ENCODE measurements around the gene SETD7.
"Not testable (repeated sequence)": the region's sequence is repeated elsewhere in the genome, so short reads cannot be mapped to it uniquely, and the experiment has no call there.

Gene SETD7

DNA sequence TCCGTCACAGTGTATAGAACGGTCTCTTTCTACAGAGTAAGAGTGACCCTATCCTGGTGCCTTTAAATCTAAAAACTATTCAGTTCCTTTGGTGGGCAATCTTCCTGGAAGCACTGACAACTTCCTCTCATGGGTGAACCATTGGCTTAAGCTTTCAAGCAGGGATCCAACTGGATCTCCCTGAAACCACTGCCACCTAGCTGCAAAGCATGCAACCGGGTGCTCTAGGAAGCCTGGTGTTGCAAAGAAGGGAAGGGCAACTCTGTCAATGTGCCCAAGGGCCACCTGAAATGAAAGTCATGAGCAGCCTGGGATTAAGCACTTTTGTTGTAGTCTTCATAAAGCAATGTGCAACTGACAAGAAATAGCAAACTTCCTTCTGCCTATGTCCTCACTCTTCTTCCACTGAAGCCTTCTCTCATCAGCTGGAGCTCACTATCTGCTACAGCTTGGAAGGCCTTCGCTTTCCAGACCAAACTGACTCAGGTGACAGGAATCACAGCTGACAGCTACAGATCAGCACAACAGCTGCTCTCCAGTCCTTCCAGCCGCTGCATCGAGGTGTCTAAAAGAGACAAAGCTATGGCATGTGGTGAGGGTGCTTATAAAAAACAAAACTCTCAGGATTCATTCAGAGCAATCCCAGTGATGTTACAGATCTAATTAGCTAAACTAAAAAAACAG, 46.1 kb downstream of the SETD7 start:
- DNase-seq (ENCODE audit: low read depth): no peak

DNA sequence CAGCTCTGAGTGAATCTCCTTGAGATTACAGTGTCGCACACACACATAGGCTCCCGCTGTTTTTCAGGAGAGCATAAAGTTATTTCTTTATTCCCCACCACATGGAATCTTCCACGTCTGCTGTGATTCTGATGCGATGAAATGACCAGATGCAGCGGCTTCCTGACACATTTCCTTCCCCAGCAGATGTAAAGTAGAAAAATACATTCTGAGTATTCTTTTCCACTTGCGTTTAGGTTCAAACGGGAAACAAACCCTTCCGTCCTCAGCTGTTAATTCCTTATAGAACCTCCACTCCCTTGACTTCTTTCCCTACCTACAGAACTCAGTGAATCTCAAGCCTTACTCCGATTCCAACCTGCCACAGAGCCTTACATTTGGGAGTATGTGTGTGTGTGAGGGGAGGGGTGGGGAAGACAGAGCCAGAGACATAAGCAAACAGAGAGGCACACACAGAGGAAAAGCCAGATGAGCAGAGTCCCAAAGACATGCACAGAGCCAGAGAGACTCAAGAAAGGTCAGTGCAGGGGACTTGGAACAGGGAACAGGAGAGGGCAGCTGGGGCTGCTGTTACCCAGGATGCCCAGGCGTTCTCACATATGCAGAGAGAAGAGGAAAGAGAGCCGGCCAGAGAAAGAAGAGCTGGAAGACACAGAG, 47.3 kb downstream of the SETD7 start:
- no peak for DNase-seq (ENCODE audit: low read depth)

DNA sequence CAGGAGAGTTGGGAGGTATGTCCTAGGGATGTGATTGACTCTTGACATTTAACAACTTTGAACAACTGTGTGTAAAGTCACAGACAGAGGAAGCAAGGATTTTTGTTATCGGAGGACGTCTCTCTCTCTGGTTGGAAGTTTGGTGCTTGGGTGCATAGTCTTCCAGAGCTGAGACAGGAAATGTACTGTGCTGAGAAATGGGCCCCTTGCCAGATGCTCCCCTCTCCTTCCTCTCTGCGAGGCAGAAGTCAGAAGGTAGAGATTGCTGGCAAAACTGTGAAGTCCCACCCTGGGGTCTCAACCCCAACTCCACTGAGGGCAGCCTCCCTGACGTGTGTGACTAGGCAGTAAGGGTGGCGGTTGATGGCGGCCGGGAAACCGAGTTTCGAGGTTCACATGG, 49.2 kb downstream of the SETD7 start:
- DNase-seq (ENCODE audit: low read depth): no peak

DNA sequence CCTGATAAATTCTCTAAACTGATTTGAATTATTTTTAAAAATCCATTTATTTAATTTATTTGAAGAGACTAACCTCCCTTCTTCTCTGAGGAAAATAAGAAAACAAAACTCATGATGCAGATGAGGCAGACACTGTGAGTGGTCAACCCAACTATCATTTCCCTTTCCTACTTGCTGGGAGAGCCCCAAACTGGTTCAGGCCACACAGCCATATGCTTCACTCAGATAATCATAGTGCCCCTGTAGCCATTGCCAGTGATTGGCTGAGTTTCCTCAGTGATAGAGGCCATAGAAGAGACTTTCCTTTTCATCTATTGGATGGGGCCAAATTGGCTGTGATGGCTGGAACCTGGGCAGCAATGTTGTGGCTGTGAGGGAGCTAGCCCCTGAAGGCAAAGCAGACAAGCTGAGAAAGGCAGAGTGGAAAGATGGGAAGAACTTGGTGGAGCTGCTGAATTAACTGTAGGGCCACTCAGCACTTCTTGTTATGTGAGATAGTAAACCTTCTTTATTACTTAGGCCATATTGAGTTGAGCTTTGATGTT, 52.3 kb downstream of the SETD7 start:
- DNase-seq (ENCODE audit: low read depth): no peak

DNA sequence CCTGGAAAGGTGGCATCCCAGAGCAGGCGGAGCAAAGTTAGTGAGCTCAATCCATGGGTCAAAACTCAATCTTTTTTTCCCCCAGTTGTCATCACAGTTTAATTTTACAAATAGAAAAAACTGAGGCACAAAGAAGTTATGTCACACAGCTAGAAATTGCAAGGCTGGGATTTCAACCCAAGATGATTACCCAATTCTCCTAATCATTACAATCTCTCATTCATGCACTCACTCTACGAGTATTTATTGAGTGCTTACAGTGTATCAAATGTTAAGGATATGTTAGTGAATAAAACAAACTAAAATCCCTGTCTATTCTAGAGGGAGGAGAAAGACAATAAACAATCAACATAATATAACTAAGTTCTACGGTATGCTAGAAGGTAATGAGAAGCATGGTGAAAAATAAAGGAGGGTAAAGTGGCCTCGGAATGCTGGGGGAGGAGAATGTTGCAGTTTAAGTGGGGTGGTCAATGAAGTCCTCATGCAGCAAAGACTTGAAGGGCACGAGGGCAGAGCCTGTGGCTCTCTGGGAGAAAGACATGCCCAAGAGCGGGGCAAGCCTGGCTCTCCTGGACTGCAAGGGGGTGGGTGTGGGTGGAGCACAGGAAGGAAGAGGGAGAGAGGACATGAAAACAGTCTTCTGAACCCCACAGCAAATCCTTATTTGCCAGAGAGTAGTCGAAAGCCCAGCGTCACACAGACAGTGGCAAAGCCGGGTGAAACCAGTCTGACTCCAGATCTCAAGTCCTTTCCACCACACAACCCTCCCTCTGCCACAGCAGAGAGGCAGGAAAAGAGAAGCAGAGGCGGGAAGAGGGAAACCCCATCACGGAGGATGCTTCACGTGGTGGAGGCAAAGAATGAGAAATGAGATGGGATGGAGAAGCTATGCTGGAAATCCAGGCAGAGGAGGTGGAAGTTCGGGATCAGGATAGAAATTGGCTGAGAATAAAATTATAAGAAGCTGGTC, 53.8 kb downstream of the SETD7 start:
- no peak for DNase-seq (ENCODE audit: low read depth)

DNA sequence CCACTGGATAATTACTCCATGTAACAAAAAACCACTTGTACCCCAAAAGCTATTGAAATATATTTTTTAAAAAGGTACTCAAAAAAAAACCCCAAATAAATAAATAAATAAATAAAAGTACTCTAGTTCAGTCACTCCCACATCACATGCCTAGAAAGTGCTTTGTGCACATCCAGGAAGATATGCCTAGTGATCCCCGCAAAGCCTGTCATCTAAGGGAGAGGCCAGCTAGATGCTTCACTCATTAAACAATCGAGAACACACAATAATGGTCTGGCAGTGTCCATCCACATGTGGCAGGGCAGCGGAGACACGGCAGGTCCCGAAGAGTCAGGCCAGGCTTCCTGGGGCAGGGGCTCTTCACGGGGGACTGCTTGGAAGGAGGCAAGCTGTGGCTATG, 54.5 kb downstream of the SETD7 start:
- DNase-seq (ENCODE audit: low read depth): no peak

DNA sequence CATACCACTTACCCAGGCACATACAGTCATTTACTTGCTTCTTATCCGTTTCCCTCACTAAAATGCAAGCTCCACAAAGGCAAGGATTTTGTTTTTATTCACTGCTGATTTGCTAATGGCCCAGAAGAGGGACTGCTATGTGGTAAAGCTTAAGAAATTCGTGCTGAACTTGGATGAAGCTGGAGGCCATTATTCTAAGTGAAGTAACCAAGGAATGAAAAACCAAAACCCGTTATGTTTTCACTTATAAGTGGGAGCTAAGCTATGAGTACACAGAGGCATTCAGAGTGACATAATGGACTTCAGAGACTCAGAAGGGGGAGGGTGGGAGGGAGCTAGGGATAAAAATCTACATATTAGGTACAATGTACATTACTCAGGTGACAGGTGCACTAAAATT, 54.9 kb downstream of the SETD7 start:
- DNase-seq (ENCODE audit: low read depth): peak; percentile 17

DNA sequence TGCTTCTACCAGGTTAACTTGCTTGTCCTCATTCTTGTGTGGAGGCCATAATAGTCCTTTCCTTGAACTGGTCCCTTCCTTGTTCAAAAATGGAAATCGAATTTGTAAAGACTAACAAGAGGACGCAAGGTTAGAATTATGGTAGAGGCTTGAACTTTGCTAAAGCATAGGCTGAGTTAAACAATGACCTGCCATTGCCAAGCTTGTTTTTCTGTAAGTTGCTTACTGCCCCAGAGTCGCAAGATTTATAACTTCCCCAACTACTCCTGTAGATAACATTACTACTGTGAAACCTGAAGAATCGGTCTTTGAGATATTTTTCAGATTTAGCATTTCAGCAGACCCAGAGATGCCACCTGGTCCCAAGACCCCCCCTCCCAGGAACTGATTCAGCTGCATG, 56.8 kb downstream of the SETD7 start:
- no peak for DNase-seq (ENCODE audit: low read depth)

DNA sequence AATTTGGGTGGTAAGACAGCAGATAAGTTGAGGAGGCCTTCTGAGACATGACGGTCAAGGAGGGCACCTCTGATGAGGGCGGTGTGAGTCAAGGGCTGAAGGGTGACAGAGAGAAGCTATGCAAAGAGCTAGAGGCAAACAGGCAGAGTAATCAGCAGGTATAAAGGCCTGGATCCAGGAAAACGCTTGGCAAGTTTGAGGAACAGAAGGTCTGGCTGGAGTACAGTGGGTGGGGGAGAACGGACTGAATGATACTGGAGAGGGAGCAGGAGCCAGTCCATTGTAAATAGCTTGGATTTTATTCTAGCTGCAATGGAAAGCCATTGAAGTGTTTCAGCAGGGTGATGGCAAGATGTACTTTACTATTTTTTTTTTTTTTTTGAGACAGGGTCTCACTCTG, 62.8 kb downstream of the SETD7 start:
- no peak for DNase-seq (ENCODE audit: low read depth)

DNA sequence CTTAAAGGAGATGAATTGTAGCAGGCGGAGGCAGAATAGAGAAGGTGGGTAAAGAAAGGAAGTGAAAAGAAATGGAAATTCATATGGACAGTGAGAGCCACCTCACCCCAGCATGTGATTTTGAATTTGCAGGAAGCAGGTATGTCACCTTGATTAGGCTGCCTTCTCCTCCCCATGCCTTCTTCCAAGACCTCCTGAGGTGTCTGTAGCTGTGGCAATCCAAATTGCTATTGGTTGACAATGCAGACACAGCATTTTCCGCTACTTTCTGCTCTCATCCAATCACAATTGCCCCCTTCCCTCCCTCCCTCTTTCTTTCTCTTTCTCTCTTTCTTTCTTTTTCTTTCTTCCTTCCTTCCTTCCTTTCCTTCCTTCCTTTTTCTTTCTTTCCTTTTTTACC, 63.6 kb downstream of the SETD7 start:
- DNase-seq (ENCODE audit: low read depth): no peak

DNA sequence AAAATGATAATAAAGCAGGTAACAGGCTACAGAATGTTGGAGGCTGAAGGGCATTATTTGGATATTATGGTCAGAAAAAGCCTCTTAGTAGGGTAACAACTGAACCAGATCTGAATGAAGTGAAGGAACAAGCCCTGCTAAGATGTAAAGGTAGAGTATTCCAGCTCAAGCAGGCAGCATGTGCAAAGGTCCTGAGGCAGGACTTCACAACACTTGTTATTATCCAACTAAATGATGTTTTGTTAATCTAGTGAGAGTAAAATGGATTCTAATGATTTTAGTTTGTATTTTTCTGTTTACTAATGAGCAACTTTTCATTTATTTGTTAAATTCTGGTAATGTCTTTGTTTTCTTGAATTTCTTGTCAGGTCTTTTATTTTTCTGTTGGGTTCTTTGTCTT, 66.4 kb downstream of the SETD7 start:
- DNase-seq (ENCODE audit: low read depth): no peak

DNA sequence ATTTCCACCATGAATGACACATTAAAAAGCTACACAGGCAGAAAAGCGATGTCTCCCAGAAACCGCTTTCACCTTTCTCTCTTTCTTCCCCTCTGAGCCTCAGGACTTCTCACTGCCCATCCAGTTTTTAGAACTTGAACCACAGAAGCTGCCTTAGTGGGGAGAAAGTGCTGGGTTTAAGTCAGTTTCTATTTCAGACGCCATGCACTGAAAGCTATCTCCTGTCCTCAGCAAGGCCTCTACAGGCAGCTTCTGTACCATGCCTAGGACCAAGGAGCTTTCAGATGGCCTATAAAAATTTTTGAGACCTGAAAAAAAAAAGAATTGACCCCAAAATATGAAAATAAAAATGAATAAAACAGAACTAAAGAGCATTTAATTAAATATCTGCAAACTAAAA, 67.6 kb downstream of the SETD7 start:
- DNase-seq (ENCODE audit: low read depth): no peak

DNA sequence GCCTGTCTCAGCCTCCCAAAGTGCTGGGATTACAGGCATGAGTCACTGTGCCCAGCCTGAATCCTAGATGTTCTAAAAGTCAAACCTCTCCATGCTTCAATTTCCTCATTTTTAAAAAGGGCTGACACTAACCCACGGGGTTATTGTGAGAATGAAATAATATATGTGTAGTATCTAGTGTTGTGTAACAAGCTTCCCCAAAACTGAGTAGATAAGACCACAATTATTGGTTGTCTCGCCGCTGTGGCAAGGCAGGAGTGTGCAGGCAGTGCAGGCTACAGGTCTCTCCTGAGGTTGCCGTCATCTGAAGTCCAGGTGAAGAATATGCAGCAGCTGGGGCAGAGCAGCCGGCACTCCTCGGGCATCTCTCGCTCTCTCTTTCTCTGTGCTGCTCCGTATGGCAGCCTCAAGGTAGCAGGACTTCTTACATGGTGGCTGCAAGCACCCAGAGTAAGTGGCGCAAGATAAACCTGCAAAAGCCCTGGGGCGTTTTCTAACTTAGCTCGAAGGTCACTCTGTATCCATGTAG, 71.2 kb downstream of the SETD7 start:
- no peak for DNase-seq (ENCODE audit: low read depth)

DNA sequence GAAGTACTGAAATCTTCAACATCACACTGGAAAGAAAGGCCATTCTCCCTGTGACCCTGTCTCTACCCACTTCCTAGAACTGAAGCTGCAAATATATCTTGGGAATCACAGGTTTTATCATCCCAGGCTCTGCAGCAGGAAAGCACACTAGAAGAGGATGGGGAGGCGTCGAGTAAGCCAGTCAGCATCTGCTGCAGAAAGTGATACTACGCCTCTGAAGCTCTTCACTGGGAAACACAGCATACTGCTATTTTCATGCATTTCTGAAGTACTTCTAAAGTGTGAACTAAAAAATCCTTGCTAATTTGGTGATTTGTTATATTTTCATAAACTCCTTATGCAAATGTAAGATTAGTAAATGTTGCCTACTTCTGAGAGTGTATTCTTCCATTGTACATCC, 73.0 kb downstream of the SETD7 start:
- no peak for DNase-seq (ENCODE audit: low read depth)

DNA sequence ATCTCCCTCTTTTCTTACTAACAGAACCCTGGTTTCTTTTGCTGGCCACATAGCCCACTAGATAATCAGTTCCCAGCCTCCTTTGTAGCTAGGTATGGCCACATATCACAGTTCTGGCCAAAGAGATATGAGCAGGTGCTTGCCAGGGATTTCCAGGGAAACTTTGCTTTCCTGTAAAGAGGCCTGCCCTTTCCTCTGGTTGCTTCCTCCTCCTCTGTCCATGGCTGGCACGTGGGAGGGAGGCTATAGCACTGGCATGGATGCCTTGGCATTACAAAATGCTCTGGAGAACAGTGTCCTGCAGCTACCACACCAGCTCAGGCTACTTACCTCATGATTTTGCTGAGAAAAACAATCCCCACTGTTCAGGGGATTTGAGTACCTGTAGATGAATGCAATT, 74.6 kb downstream of the SETD7 start:
- no peak for DNase-seq (ENCODE audit: low read depth)

DNA sequence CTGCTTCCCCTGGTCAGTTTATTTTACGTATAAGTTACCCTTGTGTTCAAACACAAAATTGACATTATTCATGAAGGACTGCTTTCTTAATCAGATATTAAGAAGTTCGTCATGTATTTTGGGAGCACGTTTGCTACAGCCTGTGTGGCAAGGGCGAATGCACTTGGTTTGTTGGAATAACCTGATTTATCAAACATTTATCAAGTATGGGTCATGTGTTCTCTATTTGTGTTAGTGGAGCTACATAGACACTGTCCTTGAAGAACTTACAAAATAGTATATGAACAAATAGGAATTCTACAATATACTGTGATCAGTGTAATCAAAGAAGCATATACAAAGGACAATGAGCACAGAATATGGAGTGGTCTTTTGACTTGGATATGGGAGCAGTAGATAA, 79.7 kb downstream of the SETD7 start:
- no peak for DNase-seq (ENCODE audit: low read depth)

DNA sequence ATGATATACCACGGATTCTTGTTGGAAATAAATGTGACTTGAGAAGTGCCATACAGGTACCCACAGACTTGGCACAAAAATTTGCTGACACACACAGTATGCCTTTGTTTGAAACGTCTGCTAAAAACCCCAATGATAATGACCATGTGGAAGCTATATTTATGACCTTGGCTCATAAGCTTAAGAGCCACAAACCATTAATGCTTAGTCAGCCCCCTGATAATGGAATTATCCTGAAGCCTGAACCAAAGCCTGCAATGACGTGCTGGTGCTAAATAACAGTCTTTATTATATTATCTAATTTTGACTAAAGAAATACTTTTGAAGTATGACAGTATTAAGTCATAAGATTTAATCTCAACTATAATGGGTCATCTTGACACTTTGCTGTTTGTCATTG, 83.2 kb downstream of the SETD7 start:
- DNase-seq (ENCODE audit: low read depth): no peak

DNA sequence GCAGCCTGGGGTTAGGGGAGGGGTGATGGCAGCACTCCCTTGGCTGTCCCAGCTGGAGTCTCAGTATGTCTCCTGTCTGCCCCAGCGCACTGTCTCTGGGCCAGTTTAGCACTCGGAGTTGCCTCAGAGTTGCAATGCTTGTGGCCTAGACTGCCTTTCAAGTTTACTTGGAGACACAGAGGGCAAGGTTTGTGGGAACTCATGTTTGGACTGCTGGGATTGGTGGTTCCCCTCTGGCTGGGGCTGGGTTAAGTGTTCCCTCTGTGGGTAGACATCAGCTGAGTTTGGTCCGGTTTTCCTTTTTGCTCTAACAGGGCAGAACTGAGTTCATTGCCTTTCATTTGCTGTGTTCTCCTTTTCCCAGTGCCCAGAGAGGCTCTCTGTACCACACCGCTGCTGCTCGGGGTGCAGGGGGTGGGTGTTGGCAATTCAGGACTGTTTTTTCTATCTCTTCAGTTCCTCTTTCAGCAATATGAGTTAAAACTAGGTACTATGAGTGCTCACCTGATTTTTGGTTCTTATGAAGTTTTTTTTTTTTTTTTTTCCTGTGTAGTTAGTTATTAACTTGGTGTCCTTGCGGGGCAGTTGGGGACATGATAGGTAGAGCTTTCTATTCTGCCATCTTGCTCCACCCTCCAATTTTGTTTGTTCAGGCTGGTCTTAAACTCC, 84.9 kb downstream of the SETD7 start:
- no peak for DNase-seq (ENCODE audit: low read depth)

DNA sequence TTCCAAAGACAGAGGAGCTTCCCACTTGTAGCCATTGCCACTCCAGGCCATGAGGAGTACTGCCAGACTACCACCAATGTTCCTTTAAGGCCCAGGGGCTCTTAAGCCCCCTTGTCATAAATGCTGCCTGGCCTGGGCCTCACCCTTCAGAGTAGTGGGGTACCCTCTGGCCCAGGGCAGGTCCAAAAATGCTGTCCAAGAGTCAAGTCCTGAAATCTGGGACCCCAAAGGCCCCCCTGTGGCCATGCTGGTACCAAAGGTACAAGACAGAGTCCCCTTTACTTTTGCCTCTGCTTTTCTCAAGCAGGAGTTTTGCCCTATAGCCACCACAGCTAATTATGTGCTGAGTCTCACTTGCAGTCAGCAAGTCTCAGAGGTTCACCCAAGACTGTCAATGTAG, 85.7 kb downstream of the SETD7 start:
- DNase-seq (ENCODE audit: low read depth): no peak

DNA sequence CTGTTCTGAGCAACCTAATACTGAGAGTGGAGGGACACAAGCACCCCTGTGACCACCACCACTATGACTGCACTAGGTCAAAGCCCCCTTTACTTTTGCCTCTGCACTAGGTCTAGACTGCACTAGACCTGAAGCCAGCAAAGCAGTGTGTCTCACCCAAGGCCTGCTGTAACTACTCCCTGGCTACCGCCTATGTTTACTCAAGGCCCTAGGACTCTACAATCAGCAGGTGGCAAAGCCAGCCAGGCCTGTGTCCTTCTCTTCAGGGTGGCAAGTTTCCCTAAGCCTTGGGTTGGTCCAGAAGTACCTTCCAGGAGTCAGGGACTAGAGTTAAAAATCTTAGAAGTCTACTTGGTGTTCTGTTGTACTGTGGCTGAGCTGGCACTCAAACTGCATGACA, 86.2 kb downstream of the SETD7 start:
- no peak for DNase-seq (ENCODE audit: low read depth)

DNA sequence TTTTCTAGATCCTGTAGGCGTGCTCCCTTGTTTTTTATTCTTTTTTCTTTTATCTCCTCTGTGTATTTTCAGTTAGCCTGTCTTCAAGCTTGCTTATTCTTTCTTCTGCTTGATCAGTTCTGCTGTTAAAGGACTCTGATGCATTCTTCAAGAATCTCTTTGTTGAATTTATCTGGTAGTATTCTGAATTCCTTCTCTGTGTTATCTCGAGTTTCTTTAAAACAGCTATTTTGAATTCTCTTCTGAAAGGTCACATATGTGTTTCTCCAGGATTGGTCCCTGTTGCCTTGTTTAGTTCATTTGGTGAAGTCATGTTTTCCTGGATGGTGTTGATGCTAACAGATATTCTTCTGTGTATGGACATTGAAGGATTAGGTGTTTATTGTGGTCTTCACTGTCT, 86.8 kb downstream of the SETD7 start:
- no peak for DNase-seq (ENCODE audit: low read depth)

DNA sequence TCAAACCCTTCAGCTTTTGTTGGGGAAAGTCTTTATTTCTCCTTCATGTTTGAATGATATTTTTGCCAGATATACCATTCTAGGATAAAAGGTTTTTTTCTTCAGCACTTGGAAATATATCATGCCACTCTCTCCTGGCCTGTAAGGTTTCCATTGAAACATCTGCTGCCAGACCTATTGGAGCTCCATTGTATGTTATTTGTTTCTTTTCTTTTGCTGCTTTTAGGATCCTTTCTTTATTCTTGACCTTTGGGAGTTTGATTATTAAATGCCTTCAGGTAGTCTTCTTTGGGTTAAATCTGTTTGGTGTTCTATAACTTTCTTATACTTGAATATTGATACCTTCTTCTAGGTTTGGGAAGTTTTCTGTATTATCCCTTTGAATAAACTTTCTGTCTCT, 87.3 kb downstream of the SETD7 start:
- not testable (repeated sequence) for DNase-seq (ENCODE audit: low read depth)
